ENCODE results near the gene DMD. TPM values are rescaled to one million over a fixed set of nuclear protein-coding genes. Genes with fewer than 3 reads are reported as not detected.

The DMD gene
- total and polyA plus RNA-seq, 2 of the 8 experiments (the other 6 are each of a cell fraction or from before 2014, with no cell fraction given): 4.8 to 7.4 TPM

GRCh38 chrX:32678487-32678886 is 532.9 kb downstream of the DMD start (continued):
- TF ChIP-seq, protein P1, sequence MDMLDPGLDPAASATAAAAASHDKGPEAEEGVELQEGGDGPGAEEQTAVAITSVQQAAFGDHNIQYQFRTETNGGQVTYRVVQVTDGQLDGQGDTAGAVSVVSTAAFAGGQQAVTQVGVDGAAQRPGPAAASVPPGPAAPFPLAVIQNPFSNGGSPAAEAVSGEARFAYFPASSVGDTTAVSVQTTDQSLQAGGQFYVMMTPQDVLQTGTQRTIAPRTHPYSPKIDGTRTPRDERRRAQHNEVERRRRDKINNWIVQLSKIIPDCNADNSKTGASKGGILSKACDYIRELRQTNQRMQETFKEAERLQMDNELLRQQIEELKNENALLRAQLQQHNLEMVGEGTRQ (IDR thresholded peaks at IDR 0.05; ENCODE audit: low read length): no peak
- no peak for TF ChIP-seq CTBP2 (IDR thresholded peaks at IDR 0.05; ENCODE audit: borderline replicate concordance, insufficient read depth, insufficient read length, low read length)
- no peak for TF ChIP-seq FOSL1 (IDR thresholded peaks at IDR 0.05; ENCODE audit: insufficient read depth, low read depth, low read length)
- TF ChIP-seq CHD7 (IDR thresholded peaks at IDR 0.05; ENCODE audit: insufficient replicate concordance, low read length): no peak

Data from H1 (cell line).